DND-41 (cell line): ENCODE measurements around the gene EGR4.

Experiments used
- EZH2 ChIP-seq: IDR thresholded peaks from 3 replicates; pipeline ENCODE4 v1.6.1; 2012; ENCODE audit warnings: borderline replicate concordance, low read depth, mild to moderate bottlenecking, moderate library complexity, low read length, inconsistent platforms; ENCODE audit not compliant: severe bottlenecking
- TF ChIP-seq, protein P1 (sequence below): IDR thresholded peaks from 2 replicates; pipeline ENCODE4 v1.5.1; 2012; ENCODE audit warnings: borderline replicate concordance, low read length, moderate library complexity, mild to moderate bottlenecking; ENCODE audit not compliant: poor library complexity, severe bottlenecking; ENCODE audit errors: extremely low read depth

GRCh38 chr2:73290049-73290839 is 3.1 kb downstream of the EGR4 start:
- TF ChIP-seq, protein P1, sequence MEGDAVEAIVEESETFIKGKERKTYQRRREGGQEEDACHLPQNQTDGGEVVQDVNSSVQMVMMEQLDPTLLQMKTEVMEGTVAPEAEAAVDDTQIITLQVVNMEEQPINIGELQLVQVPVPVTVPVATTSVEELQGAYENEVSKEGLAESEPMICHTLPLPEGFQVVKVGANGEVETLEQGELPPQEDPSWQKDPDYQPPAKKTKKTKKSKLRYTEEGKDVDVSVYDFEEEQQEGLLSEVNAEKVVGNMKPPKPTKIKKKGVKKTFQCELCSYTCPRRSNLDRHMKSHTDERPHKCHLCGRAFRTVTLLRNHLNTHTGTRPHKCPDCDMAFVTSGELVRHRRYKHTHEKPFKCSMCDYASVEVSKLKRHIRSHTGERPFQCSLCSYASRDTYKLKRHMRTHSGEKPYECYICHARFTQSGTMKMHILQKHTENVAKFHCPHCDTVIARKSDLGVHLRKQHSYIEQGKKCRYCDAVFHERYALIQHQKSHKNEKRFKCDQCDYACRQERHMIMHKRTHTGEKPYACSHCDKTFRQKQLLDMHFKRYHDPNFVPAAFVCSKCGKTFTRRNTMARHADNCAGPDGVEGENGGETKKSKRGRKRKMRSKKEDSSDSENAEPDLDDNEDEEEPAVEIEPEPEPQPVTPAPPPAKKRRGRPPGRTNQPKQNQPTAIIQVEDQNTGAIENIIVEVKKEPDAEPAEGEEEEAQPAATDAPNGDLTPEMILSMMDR, result peak; percentile 85
- TF ChIP-seq EZH2, result no peak
